Colonic mucosa (tissue), 4 donors: ENCODE results near the gene GALNT9. TPM values are rescaled to one million over a fixed set of nuclear protein-coding genes. Genes with fewer than 3 reads are reported as not detected.

Source experiments
- DNase-seq: peaks from one replicate; pipeline ENCODE4 v3.0.0-alpha.2; 2020
- H3K27ac ChIP-seq: fragments of 200-600 bp; one replicate; pipeline ENCODE4 v1.8.0; 2021
- H3K27me3 ChIP-seq: fragments of 200-600 bp; one replicate; pipeline ENCODE4 v1.8.0; 2021
- H3K36me3 ChIP-seq: fragments of 200-600 bp; one replicate; pipeline ENCODE4 v1.8.0; 2021
- H3K4me1 ChIP-seq: fragments of 200-600 bp; one replicate; pipeline ENCODE4 v1.8.0; 2021; ENCODE audit warnings: mild to moderate bottlenecking
- H3K4me3 ChIP-seq: fragments of 200-600 bp; one replicate; pipeline ENCODE4 v1.8.0; 2021
- H3K9ac ChIP-seq, 2 donors: one replicate each; pipeline ENCODE4 v1.7.0; 2013; ENCODE audit warnings: control low read depth in 2 of 2, low read depth in 2 of 2, low read length in 2 of 2
- H3K9me3 ChIP-seq: fragments of 200-600 bp; one replicate; pipeline ENCODE4 v1.8.0; 2021
- intact Hi-C: fragments of 100-400 bp; cut with DNase I; formaldehyde crosslinking; loops from one replicate; pipeline ENCODE4 v1.14.1; 2022
- total RNA-seq, 2 donors: library from RNA; stranded (reverse); fragmentation: NEBNext Ultra II Directional in 1 of 2; extraction: Animal tissue kit (Norgen Biotek cat#: 25700) in 1 of 2; gene quantifications; one replicate each; pipeline ENCODE4 v1.2.1, GENCODE V29; 2021
- TF ChIP-seq, protein P1 (sequence below): fragments of 200-600 bp; IDR thresholded peaks from one replicate; pipeline ENCODE4 v1.8.0; 2022; ENCODE audit warnings: antibody characterized with exemption, mild to moderate bottlenecking
- donor health status: healthy.
- donor health status: DM: no; HTN: no; CAD: no.
- donor health status: DM: no; HTN: no; CAD: no.

GALNT9 gene
- total RNA-seq, 2 donors from 2014 or later: 0.45 TPM; not detected in 1

DNA sequence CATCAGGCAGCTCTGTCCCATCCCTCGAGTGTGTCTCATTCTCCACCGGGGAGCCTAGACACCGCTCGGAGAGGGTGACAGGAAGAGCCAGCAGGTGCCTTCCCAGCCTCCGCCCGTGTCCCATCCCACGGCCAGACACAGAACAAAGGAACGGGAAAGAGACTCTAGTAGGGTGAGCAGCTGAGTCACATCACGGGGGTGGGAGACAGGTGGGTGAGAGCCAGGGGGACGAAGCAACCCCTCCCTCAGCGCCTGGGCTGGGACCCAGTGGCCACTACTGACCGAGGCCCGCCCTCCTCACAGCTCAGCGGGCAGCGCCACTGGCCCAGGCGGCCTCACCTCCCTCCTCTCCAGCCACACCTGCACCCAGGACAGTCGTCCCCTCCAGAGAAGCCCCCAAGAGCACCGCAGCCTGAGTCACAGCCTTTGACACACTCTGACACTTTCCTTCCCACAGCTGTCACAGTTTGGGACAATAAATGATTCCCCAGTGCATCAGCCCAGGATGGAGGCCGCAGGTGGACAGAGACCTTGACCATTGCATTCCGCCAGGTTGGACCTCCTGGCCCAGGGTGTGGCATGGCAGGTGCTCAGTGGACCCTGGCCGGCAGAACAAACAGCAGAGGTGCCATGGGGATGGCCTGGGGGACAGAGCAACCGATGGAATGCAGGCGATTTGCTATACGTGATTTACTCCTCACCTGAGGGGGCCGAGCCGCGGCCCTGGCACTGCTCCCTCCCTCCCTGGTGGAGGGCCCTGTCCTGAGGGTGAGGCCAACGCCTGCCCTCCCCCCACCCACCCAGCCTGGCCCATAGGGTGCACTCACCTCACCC is 45.4 kb upstream of the GALNT9 start:
- Histone ChIP-seq H3K27ac (no peak overlapping the region), H3K4me3 (no peak overlapping the region), H3K27me3 (no peaks in the 10 kb centered on the region), H3K36me3 (no peaks in the 10 kb centered on the region), H3K4me1 (no peaks in the 10 kb centered on the region), H3K9ac (no peak overlapping the region), H3K9me3 (no peaks in the 10 kb centered on the region)
- intact Hi-C loops: no loop called here
- TF ChIP-seq, protein P1, sequence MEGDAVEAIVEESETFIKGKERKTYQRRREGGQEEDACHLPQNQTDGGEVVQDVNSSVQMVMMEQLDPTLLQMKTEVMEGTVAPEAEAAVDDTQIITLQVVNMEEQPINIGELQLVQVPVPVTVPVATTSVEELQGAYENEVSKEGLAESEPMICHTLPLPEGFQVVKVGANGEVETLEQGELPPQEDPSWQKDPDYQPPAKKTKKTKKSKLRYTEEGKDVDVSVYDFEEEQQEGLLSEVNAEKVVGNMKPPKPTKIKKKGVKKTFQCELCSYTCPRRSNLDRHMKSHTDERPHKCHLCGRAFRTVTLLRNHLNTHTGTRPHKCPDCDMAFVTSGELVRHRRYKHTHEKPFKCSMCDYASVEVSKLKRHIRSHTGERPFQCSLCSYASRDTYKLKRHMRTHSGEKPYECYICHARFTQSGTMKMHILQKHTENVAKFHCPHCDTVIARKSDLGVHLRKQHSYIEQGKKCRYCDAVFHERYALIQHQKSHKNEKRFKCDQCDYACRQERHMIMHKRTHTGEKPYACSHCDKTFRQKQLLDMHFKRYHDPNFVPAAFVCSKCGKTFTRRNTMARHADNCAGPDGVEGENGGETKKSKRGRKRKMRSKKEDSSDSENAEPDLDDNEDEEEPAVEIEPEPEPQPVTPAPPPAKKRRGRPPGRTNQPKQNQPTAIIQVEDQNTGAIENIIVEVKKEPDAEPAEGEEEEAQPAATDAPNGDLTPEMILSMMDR: no peak
- no peak for DNase-seq

DNA sequence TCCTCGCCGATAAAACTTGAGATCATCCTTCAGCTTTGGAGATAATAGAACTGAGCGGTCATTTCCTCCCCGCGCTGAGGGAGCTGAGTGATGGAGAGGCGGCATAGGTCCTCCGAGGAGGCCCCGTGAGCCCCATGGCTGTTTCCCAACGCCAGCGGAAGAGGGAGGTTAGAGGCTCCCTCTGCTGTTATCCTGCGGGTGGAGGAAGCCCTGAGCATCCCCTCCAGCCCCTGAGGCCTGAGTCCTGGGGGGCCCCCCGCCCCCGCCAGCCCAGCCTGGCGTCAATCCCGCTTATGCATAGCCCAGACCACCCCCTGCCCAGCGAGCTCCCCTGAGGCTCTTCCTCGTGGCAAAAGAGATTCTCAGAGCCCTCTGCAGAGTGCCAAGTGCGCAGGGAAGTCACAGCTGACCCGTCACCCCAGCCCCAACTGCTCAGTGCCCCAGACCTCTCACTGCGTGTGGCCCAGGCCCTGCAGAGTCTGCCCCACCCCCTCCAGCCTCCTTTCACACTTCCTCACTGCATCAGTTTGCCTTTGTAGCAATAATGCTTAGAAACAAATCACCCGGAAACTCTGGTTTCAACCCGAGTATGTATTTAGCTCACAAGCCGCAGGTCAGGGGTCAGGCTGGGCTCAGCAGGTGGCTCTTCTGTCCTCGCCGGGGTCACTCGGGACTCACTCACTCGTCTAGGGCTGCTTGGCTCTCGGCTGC is 44.7 kb upstream of the GALNT9 start:
- Histone ChIP-seq H3K4me3 (no peak overlapping the region), H3K9ac (no peak overlapping the region), H3K27me3 (no peaks in the 10 kb centered on the region), H3K9me3 (no peaks in the 10 kb centered on the region), H3K36me3 (no peaks in the 10 kb centered on the region), H3K4me1 (no peaks in the 10 kb centered on the region), H3K27ac (no peak overlapping the region)
- DNase-seq: no peak
- intact Hi-C loops: no loop called here
- TF ChIP-seq, protein P1: no peak

DNA sequence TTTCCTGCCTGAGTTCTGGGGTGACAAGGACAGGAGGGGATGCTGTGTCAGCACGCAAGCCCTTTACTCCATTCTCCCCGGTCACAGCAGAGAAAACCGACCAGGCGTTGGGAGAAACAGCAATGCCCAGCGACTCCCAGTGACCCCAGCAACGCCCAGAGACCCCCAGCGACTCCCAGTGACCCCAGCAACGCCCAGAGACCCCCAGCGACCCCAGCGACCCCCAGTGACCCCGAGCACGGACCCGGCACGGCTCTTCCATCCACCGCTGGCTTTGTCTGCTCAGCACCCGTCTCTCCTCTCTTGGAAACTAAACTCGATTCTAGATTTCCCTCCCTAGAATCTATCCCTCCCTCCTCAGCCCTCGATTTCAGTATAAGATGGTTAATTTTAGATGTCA is 38.5 kb upstream of the GALNT9 start:
- intact Hi-C loops: no loop called here
- no peak for DNase-seq

DNA sequence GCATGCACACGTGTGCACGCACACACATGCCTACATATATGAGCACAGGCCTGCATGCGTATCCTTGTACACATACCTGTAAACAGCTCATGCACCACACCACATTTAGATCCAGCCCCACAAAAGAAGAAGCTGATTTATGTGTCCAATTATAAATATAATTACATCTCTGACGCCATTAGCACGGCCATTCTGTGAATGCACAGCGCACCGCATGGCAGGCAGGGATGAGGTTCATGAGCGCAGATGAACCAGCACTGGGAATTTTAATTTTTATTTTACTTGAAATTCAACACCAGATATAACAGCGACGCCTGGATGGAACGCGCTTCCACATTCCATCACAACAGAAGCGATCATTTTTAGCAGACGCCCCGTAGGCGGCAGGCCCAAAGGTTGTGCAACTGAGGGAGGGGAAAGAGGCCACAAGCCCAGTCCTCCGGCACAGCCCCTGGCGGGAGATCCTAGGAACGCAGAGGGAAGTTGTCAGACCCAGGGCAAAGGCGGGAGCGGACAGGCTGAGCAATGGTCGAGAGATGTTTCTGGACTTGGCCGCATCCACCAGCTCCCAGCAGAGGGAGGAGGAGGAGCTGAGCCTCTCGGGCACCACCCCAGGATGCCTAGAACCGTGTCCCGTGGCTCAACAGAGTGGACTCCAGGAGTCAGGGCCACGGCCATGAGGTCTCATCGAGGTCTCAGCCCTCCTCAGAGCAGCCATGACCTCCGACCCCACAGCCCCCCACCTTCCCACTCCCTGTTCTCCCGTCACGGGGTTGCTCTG is 37.9 kb upstream of the GALNT9 start:
- DNase-seq: no peak
- no peaks in the 10 kb centered on the region for H3K4me1 ChIP-seq
- no peak overlapping the region for H3K9ac ChIP-seq
- TF ChIP-seq, protein P1: no peak
- H3K36me3 ChIP-seq: no peaks in the 10 kb centered on the region
- intact Hi-C loops: no loop called here
- no peak overlapping the region for H3K4me3 ChIP-seq
- no peaks in the 10 kb centered on the region for H3K27me3 ChIP-seq
- H3K9me3 ChIP-seq: no peaks in the 10 kb centered on the region
- no peak overlapping the region for H3K27ac ChIP-seq

More for the DNA sequence above, 38.5 kb upstream of the GALNT9 start:
- Histone ChIP-seq H3K4me3 (no peak overlapping the region), H3K27ac (no peak overlapping the region), H3K36me3 (no peaks in the 10 kb centered on the region), H3K9me3 (no peaks in the 10 kb centered on the region), H3K27me3 (no peaks in the 10 kb centered on the region), H3K4me1 (no peaks in the 10 kb centered on the region), H3K9ac (no peak overlapping the region)
- TF ChIP-seq, protein P1: no peak

DNA sequence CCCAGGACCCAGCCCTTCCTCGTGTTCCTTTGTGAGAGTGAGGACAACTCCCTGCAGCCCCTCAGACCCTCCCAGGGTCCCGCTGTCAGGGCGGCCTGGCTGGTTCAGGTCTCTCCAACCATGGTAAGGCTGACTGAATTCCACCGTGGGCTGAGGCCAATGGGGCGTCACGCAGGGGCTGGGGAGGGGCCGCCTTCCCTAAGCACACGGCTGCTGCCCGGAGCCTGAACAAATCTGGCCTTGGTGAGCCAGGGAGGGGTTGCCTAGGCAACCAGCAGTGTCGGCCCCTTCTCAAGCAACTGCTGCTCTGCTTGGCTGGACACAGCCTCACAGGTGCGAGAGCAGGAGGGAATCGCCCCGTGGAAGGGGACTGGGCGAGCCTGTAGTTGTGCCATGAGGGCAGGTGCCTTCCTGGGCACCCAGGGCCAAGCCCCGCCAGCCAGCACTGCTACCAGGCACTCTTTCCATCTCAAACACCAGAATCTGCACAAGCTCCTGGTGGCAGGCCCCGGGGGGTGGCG is 37.0 kb upstream of the GALNT9 start:
- Histone ChIP-seq H3K9me3 (no peaks in the 10 kb centered on the region), H3K27me3 (no peaks in the 10 kb centered on the region), H3K27ac (no peak overlapping the region), H3K36me3 (no peaks in the 10 kb centered on the region), H3K4me3 (no peak overlapping the region), H3K4me1 (no peaks in the 10 kb centered on the region), H3K9ac (no peak overlapping the region)
- intact Hi-C loops: no loop called here
- no peak for DNase-seq
- TF ChIP-seq, protein P1: no peak
